Neural cell (in vitro differentiated cells): ENCODE measurements around the gene ZNF567.
A peak's percentile ranks its signal among the peaks of the same experiment; 100 is the strongest.

ENCODE experiments used
- EP300 ChIP-seq: fragments of 450-650 bp; conservative IDR thresholded peaks from 2 replicates; pipeline ENCODE4 v1.6.1; 2014; ENCODE audit warnings: antibody characterized with exemption, mild to moderate bottlenecking, moderate library complexity; ENCODE audit not compliant: poor library complexity, severe bottlenecking
- EZH2 ChIP-seq: fragments of 200-600, 300-800 bp; shearing (Covaris generic), sonication (generic); IDR thresholded peaks from 2 replicates; pipeline ENCODE4 v1.6.1; 2014; ENCODE audit warnings: antibody characterized with exemption, low read length, borderline replicate concordance, mild to moderate bottlenecking; ENCODE audit not compliant: insufficient read depth, poor library complexity, severe bottlenecking
- POLR2AphosphoS5 ChIP-seq: IDR thresholded peaks from 2 replicates; pipeline ENCODE4 v1.6.1; 2012
- RAD21 ChIP-seq: fragments of 450-650 bp; conservative IDR thresholded peaks from 2 replicates; pipeline ENCODE4 v1.6.1; 2014; ENCODE audit warnings: antibody characterized with exemption, mild to moderate bottlenecking, moderate library complexity
- SMC3 ChIP-seq: fragments of 450-650 bp; conservative IDR thresholded peaks from 2 replicates; pipeline ENCODE4 v1.6.1; 2014; ENCODE audit warnings: antibody characterized with exemption, mild to moderate bottlenecking, moderate library complexity; ENCODE audit not compliant: poor library complexity
- TF ChIP-seq, protein P1 (sequence below): fragments of 450-650 bp; IDR thresholded peaks from 2 replicates; pipeline ENCODE4 v1.5.1; 2014; ENCODE audit warnings: antibody characterized with exemption, mild to moderate bottlenecking, moderate library complexity; ENCODE audit not compliant: poor library complexity, severe bottlenecking
- TF ChIP-seq, protein P2 (sequence below): IDR thresholded peaks from 2 replicates; pipeline ENCODE4 v1.6.1; 2012; ENCODE audit warnings: borderline replicate concordance

DNA sequence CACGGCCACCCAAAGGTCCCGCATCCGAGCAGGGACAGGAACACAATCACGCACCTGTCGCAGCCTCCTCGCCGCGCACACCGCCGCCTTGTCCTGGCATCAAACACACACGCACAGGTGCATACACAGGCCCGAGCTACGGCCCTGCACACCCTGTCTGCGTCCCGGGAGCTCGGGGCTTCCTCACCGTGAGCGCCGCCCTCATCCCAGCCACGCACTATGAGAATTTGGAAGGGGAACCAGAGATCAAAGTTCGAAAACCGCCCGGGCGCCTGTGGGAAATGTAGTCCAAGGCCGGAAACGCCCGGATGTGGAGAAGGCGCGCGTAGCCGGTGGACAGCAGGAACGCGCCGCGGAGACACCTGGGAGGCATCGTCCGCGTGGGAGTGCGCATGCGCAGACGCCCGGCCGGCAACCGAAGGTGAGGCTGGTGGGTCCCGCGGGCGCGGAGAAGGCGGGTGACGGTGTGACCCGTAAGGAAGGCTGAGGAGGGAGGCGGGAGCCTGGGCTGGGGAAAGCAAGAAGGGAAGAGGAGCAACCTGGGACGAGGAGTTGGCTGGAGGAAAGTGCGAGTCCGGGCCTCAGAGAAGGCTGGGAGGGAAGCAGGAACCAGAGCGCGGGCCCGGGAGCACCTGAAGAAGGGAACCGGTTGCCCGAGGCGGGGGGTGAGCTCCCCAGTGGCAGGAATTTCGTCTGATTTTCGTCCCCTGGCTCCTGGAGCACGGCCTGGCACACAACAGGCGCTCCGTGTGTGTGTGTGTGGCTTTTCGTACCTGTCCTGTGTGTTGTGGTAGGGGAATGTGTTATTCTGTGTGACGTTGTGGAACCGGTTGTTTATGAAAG is at the start of gene ZNF567:
- TF ChIP-seq, protein P1, sequence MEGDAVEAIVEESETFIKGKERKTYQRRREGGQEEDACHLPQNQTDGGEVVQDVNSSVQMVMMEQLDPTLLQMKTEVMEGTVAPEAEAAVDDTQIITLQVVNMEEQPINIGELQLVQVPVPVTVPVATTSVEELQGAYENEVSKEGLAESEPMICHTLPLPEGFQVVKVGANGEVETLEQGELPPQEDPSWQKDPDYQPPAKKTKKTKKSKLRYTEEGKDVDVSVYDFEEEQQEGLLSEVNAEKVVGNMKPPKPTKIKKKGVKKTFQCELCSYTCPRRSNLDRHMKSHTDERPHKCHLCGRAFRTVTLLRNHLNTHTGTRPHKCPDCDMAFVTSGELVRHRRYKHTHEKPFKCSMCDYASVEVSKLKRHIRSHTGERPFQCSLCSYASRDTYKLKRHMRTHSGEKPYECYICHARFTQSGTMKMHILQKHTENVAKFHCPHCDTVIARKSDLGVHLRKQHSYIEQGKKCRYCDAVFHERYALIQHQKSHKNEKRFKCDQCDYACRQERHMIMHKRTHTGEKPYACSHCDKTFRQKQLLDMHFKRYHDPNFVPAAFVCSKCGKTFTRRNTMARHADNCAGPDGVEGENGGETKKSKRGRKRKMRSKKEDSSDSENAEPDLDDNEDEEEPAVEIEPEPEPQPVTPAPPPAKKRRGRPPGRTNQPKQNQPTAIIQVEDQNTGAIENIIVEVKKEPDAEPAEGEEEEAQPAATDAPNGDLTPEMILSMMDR = peak; percentile 33
- TF ChIP-seq RAD21 (peak; percentile 34), EZH2 (no peak), SMC3 (peak; percentile 27), POLR2AphosphoS5 (peak; percentile 86), EP300 (peak; percentile 30)
- TF ChIP-seq, protein P2, sequence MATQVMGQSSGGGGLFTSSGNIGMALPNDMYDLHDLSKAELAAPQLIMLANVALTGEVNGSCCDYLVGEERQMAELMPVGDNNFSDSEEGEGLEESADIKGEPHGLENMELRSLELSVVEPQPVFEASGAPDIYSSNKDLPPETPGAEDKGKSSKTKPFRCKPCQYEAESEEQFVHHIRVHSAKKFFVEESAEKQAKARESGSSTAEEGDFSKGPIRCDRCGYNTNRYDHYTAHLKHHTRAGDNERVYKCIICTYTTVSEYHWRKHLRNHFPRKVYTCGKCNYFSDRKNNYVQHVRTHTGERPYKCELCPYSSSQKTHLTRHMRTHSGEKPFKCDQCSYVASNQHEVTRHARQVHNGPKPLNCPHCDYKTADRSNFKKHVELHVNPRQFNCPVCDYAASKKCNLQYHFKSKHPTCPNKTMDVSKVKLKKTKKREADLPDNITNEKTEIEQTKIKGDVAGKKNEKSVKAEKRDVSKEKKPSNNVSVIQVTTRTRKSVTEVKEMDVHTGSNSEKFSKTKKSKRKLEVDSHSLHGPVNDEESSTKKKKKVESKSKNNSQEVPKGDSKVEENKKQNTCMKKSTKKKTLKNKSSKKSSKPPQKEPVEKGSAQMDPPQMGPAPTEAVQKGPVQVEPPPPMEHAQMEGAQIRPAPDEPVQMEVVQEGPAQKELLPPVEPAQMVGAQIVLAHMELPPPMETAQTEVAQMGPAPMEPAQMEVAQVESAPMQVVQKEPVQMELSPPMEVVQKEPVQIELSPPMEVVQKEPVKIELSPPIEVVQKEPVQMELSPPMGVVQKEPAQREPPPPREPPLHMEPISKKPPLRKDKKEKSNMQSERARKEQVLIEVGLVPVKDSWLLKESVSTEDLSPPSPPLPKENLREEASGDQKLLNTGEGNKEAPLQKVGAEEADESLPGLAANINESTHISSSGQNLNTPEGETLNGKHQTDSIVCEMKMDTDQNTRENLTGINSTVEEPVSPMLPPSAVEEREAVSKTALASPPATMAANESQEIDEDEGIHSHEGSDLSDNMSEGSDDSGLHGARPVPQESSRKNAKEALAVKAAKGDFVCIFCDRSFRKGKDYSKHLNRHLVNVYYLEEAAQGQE = no peak
